Measurements from ENCODE around the gene IKBKE.

IKBKE gene

DNA sequence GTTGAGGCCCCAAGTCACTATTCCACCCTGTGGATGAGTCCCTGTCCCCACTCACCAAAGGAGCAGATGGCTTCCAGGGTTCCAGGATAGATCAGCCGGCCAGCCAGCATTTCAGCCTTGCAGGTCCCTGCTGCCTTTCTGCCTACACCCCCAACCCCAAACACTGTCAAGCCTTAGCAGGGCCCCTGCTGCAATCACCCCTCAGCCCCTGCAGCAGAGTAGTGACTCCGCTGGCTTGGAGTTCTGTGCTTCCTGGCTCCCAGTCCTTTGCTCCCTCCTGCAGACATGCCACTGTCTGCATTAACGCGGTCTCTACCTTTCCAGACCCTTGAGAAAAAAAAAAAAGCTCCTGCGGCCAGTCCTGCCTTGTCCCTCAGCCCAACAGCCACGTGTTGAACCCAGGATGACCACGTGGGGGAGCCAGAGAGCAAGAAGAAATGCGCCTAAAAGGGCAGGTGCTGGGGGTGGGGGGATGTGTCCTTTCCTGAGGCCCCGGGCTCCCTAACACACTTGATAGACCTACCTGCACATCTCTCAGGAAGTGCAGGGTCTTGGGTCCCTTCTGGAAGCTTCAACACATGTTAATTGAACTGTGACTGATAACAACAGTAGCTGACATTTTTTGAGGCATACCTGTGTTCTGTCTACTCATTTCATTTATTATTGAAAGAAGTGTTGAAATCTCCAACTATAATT, 74.4 kb downstream of the IKBKE start:
- peak; percentile 82 for DNase-seq (ENCODE audit: low spot score)

DNA sequence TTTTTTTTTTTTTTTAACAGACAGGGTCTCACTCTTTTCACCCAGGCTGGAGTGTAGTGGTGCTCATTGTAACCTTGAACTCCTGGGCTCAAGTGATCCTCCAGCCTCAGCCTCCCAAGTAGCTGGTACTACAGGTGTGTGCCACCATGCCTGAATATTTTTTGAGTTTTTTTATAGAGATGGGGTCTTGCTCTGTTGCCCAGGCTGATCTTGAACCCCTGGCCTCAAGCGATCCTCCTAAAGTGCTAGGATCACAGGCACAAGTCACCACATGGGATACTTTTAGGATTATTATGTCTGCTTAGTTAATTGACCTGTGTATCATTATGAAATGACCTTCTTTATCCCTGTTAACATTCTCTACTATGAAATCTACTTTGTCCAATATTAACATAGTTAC, 75.1 kb downstream of the IKBKE start:
- DNase-seq (ENCODE audit: low spot score) = no peak

Measured in CD4-positive, alpha-beta T cell treated with Interleukin-15 for 4 hours (primary cell).